ENCODE data around the gene UCP3.
A peak's percentile ranks its signal among the peaks of the same experiment; 100 is the strongest.

The UCP3 gene

GRCh38 chr11:73976451-73977151 is 32.3 kb downstream of the UCP3 start:
- no peak for DNase-seq

DNA sequence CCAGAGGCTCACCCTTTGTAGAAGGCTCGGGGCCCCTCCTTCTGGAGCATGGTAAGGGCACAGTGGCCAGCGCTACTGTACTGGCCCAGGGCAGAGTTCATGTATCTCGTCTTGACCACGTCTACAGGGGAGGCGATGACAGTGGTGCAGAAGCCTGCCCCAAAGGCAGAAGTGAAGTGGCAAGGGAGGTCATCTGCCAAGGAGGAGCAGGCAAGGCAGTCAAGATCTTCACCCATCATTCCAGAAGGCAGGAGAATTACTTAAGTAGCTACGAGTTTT is 33.5 kb downstream of the UCP3 start:
- no peak for DNase-seq

GRCh38 chr11:73974604-73975478 is 34.0 kb downstream of the UCP3 start:
- no peak for DNase-seq

DNA sequence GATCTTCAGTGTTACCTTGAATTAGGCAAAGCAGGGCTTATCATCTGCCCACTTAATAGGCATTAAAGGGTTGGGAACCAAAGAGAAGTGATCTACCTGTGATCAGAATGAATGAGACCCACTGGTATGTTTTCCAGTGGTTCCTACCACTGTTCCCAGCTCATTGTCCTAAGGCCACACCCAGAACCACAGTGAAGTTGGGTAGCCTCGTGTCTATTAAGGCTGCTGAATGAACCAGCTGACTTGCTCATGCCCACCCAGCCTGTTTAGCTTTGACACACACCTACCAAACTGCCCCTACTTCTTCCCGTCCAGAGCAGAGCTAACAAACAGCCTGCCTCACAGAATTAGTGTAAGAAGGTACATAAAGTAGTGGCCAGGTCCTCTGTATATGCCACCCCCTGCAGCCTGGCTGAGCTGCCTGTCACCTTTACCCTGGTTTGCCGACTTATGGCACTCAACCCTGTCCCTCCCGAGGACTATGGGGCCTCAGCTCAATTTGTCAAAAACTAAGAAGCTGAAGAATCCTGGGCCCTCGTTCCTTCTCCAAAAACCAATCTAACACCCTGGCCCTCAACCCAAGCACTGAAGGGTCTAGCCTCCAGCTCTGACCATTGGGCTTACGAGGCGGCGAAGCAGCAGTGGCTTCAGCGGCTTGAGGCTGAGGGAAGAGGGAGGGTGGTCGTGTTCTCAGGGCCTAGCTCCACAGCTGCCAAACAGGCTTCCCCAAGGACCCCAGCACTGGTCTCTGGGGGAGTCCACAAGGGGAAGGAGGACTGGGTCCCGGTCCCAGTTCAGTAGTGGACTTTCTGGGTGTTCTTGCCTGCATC is 36.0 kb downstream of the UCP3 start:
- DNase-seq, result no peak

DNA sequence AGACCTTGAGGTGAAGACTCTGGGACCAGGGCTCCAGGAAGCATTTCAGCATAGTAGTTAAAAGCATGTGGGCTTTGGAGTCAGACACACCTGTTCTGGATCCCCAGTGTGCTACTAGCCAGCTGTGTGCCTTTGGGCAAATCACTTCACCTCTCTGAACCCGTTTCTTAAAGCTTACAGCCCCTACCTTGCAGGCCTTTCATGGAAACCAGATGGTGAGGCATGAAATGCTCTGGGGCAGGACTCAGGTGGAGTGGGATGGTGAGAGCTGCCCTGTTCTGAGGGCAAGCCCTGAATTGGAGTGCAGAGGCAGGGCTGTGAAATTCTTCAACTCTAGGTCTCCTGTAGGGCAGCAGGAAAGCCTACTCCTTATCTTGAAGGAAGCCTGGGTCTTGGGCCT is 36.7 kb downstream of the UCP3 start:
- peak in 1 of 2 experiments; percentile 10 for DNase-seq

- DNase-seq, result no peak
Measured at GRCh38 chr11:73971175-73971719, 37.6 kb downstream of the UCP3 start.

GRCh38 chr11:73969991-73970800 is 38.7 kb downstream of the UCP3 start:
- no peak for DNase-seq

DNA sequence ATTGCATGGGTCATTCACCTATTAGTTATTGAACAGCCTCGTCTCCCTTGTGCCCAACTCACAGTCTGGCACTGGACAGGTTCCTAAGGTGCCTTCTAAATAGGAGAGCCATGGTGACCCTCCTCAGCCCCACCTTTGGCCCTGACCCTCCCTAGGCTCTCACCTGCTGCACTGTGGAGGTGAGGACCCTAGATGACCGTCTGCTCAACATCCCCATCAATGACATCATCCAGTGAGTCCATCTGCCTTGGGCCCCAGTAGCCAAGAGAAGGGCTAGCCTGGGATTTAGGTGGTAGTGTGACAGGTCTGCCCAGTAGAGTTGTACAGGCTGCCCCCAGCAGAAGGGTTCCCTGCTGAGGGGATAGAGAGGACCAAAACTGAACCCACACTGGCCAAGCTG is 39.8 kb downstream of the UCP3 start:
- DNase-seq, result no peak

- DNase-seq, result no peak
Measured at GRCh38 chr11:73968356-73968966, 40.4 kb downstream of the UCP3 start.

DNA sequence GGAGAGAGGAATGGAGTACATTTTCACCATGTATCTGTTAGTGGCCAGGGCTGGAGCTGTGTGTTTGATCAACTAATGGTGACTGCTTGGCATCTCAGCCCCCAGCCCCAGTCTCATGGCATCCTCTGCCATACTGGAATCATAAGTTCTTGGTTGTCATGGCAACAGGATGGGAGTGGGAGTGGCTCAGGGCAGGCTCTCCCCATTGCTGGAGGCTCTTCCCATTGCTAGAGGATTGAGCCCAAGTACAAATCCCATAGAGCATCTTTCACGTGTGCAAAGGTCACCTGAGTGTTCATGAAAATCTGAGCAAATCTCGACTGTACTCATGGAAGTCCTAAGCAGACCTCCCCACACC is 43.1 kb downstream of the UCP3 start:
- no peak for DNase-seq

GRCh38 chr11:73965076-73965763 is 43.7 kb downstream of the UCP3 start:
- DNase-seq, result no peak

DNA sequence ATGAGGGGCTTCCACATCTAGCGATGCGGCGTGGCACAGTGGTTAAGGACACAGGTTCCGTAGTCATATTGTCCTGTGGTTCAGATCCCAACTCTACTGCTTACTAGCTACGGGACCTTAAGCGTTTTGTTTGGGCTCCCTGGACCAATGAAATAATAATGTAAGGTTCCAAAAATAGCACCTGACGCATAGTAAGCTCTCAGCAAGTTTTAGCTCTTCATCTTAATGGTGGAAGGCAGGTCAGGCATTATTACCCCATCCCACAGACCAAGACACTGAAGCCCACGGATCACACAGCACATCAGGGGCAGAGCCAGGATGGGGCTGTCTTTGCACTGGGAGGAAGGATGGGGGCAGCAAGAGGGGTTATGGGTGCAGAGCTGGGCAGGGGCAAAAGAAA is 45.0 kb downstream of the UCP3 start:
- no peak for DNase-seq

DNA sequence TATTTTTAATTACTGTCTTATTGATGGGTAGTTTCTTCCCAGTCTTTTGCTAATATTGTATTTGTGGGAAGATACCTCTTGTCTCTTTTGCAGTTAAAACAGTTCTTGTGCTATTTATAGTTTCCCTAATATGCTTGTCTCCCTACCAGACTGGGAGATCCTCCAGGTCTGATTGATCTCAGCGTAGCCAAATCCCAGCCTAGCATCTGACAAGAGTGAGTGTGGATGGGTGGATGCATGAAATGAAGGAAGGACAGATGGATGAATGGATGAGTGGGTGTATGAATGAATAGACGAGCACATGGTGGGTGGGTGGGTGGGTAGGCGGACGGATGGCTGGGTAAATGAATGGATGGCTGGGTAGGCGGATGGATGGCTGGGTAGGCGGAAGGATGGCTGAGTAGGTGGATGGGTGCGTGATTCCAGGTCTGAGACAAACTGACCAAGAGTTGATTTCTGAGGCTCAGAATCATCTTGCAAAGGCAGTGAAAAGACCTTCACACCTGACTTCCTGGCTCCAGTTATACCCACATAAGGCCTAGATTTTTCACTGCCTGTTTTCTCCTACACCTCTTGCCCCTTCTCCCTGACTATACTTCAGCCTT is 46.7 kb downstream of the UCP3 start:
- no peak for DNase-seq

DNA sequence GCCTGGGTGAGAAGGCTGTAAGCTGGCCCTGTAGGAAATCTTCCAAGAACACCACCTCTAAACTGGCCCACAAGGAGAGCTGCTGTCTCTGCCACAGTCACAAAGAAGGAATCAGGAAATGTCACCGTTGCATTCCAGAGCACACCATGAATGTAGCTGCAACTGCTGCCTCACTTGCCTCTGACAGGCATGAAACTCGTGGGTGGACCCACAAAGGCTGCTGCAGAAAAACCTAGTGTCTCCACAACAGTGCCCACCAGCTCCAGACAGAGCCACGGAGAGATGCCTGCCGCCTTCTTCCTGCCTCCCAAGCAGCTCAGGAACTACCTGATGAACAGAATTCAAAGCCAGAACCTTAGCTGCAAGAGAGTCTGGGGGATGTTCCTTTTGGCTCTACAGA is 47.6 kb downstream of the UCP3 start:
- DNase-seq, result no peak

DNA sequence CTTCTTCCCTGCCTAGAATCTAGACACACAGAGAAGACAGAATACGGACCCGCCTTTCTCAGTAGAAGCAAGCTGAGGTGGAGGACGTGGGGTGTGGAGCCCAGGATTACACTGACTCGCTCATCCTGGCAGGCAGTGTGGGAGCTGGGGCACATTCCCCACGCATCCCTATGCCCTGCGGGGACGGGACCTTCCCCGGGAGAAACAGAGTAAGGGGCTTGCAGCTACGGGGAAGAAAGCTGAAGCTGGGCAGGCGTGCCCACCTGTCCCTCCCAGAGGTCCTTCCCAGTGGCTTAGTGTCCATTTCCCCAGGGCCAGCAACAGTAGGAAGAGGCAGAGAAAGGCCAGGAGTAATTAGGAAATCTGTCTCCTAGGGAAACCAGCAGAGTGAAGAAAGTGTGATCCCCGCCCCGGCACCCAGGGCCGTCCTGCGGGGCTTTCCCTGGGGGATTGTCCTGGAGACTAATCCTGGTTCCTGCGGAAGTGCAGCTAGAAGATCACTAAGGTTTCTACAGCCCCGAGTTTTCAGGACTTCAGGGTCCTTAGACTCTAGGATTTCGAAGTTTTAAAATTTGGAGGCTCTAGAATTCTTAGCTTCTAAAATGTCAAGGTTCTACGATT is 50.3 kb downstream of the UCP3 start:
- no peak for DNase-seq

GRCh38 chr11:73957654-73958361 is 51.1 kb downstream of the UCP3 start:
- DNase-seq, result no peak

GRCh38 chr11:73956876-73957653 is 51.8 kb downstream of the UCP3 start:
- DNase-seq, result no peak

DNA sequence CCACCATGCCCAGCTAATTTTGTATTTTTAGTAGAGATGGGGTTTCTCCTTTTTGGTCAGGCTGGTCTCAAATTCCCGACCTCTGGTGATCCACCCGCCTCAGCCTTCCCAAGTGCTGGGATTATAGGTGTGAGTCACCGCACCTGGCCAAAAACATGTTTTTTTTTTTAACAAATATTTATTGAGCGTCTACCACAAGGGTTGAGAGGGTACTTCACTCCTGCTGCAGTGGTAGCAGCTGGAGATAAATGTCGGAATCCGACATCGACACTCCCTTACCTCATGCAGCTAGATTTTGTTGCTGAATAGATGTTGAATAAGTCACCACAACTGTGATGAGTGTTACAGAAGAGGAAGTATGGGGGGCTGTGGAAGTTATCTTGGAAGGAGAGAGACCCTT is 57.1 kb downstream of the UCP3 start:
- DNase-seq, result no peak

All from Kasumi-1 (cell line).